Pulmonary artery endothelial cell (primary cell): ENCODE results near the gene TEX2. TPM values are rescaled to one million over a fixed set of nuclear protein-coding genes. Genes with fewer than 3 reads are reported as not detected.

Experiments used
- DNase-seq: peaks from one replicate; pipeline ENCODE4 v3.0.0-alpha.2; 2011; ENCODE audit warnings: low read depth, low spot score
- total RNA-seq: library from RNA; depleted of rRNA; stranded (reverse); fragments of >200 nt; gene quantifications from 2 replicates; pipeline ENCODE4 v1.2.3, GENCODE V29; 2014

Gene TEX2
- total RNA-seq, 1 donor from 2014 or later: 27.6 TPM

GRCh38 chr17:64115822-64116534 lies 147.1 kb downstream of the TEX2 start:
- DNase-seq: no peak

GRCh38 chr17:64115043-64115698 lies 147.9 kb downstream of the TEX2 start:
- no peak for DNase-seq

GRCh38 chr17:64113006-64113405 lies 150.1 kb downstream of the TEX2 start:
- DNase-seq: no peak

DNA sequence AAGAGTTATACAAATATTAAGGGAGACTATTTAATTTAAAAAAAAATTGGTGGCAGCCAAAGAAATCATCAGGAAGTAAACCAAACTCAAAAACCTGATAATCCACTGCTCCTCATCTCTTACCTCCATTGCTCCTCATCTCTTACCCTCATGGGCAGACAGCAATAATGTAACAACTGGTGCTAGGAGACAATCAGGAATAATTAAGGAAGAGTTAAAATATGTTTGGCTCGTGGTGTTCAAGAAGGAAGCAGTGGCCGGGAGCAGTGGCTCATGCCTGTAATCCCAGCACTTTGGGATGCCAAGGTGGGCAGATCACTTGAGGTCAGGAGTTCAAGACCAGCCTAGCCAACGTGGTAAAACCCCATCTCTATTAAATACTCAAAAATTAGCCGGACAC lies 151.2 kb downstream of the TEX2 start:
- no peak for DNase-seq

DNA sequence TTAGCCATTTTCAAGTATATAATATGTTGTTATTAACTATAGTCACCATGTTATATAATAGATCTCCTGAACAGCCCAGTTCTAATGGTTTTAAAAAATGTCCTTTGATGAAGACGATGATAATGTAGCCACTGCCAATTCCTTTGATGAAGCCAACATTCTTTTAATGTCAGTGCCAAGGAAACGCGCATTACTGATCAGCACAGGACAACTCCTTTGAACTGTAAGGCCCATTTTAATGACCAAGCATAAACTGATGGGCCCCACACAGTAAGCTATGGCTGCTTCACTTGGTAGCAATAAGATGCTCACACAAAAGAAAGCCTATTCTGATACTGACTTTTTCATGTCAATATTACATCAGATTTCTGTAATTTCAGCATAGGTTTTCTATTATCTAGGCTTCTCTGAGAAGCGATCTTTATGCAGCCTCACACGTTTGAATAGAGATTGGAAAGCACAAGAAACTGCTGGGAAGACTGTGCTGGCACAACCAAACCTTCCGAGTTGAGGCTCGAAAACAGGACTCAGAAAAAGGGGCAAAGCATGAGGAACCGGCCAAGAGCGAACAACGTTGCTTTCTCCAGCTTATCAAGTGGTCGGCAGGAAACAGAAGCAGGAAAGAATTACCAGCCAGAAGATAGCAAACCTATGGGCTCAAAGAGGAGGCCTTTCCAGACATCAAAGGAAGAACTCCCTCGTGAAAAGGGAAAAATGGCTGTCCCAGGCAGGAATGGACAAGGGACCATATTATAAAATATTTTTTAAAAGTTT lies 152.5 kb downstream of the TEX2 start:
- DNase-seq: no peak

- no peak for DNase-seq
Observed at GRCh38 chr17:64109400-64109799, 153.7 kb downstream of the TEX2 start.

DNA sequence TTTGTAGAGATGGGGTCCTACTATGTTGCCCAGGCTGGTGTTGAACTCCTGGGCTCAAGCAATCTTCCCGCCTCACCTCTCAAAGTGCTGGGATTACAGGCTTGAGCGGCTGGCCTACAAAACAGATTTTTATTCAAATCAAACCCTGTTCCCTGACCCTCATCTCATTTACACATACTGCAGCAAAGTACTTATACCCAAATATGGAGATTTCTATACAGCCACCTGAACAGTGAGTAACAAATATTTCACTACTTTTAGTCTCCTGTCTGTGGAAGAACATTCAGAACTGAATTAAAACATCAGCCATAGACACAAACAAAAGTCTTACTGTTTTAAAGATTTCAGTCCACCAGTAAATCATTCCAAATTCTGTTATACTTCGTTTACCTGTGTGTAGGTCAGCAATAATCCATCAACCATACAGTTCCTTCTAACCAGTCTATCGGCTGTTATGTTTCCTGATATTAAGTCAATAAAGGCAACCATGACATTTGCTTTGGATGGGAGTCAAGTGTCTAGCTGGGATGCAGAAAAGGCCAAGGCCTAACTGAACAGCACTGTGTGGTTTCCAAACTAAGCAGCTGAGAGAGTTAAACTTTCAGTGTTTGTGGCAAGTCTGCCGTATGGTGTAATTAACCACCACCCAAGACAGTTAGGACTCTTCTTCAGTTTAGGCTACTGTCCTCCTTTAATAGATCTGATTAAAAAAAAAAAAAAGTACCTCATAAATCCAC lies 155.4 kb downstream of the TEX2 start:
- DNase-seq: no peak

- DNase-seq: no peak
Observed at GRCh38 chr17:64106918-64107317, 156.1 kb downstream of the TEX2 start.

- DNase-seq: no peak
Observed at GRCh38 chr17:64103391-64104364, 159.4 kb downstream of the TEX2 start.

DNA sequence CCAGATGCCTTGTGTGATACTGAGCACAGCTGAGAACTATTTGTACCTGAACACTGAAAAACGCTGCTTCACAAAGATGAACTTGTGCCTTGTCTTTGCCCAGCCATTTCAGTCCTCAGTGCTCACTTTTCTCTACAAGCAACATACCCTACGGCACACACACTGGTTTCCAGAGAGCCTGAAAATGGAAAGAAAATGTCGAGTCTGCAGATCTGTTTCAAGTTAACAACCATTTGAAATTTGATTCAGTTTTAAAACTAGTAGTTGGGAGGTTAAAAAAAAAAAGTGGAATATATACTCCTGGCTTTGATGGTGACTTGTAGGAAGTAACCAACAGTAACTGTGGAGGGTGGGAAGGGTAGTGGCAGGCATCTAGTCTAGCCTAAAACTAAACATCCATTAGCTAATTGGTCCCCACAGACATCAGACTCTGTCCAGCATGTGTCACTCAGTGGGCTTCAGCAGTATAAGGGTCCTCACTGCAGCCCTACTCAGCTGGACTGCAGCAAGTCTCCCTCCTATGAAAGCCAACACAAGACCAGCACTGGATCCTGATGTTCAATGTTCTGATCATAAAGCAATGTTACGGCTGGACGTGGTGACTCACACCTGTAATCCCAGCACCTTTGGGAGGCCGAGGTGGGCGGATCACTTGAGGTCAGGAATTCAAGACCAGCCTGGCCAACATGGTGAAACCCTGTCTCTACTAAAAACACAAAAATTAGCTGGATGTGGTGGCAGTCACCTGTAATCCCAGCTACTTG lies 160.3 kb downstream of the TEX2 start:
- DNase-seq: no peak

GRCh38 chr17:64099543-64099942 lies 163.5 kb downstream of the TEX2 start:
- no peak for DNase-seq

Other genes with a start within 250 kb of the TEX2 start
- gene ICAM2, start 242.6 kb downstream of the TEX2 start, total RNA-seq: 668 and 680 TPM in 2 replicates
- 9.9 and 14.1 TPM in 2 replicates for gene ERN1, start 133.1 kb downstream of the TEX2 start, total RNA-seq
- 1,023 and 1,361 TPM in 2 replicates for gene PECAM1, start 127.6 kb upstream of the TEX2 start, total RNA-seq
- 3.3 and 4.6 TPM in 2 replicates for gene MILR1, start 185.9 kb upstream of the TEX2 start, total RNA-seq
- gene POLG2, start 233.8 kb upstream of the TEX2 start, total RNA-seq: 6.3 and 11.4 TPM in 2 replicates
- 382 and 393 TPM in 2 replicates for gene DDX5, start 243.0 kb upstream of the TEX2 start, total RNA-seq
- gene CEP95, start 243.7 kb upstream of the TEX2 start, total RNA-seq: 13.6 and 15.7 TPM in 2 replicates